Activated naive CD8-positive, alpha-beta T cell treated with anti-CD3 and anti-CD28 coated beads, Interleukin-2, amount 50 U/mL, for 16 hours (primary cell): ENCODE data around the gene JAK1.

Source experiments
- DNase-seq: peaks from one replicate; pipeline ENCODE4 v3.0.0-alpha.2; 2020; ENCODE audit warnings: low read depth, low spot score

The JAK1 gene

GRCh38 chr1:64790832-64791487 lies 175.4 kb downstream of the JAK1 start:
- no peak for DNase-seq
